OCI-LY3 (cell line): Measurements from ENCODE around the gene RAI1.

Experiments
- H2AFZ ChIP-seq: fragments of 200-600, 300-600 bp; shearing (Covaris generic); 2 replicates; pipeline ENCODE4 v1.6.0; 2014; ENCODE audit warnings: antibody characterized with exemption, low read depth, low read length
- H3K27ac ChIP-seq: fragments of 200-600, 300-600 bp; sonication (generic); 2 replicates; pipeline ENCODE4 v1.5.1; 2014; ENCODE audit warnings: mild to moderate bottlenecking, low read length, moderate library complexity, mixed read lengths
- H3K27me3 ChIP-seq: fragments of 200-600, 300-600 bp; sonication (generic); 2 replicates; pipeline ENCODE4 v1.6.1; 2014; ENCODE audit warnings: low read depth, low read length, mixed read lengths
- H3K36me3 ChIP-seq: fragments of 200-600, 300-600 bp; sonication (generic); replicated peaks from 2 replicates; pipeline ENCODE3; 2014; ENCODE audit warnings: low read depth, low read length, mixed read lengths
- H3K4me1 ChIP-seq: fragments of 300-600, 200-600 bp; sonication (generic); 2 replicates; pipeline ENCODE4 v1.6.1; 2014; ENCODE audit warnings: low read length, mixed read lengths
- H3K4me2 ChIP-seq: fragments of 200-600, 300-600 bp; sonication (generic); 2 replicates; pipeline ENCODE4 v1.6.1; 2014; ENCODE audit warnings: low read length, mixed read lengths
- H3K4me3 ChIP-seq: fragments of 300-600, 200-600 bp; sonication (generic); 2 replicates; pipeline ENCODE4 v1.5.1; 2014; ENCODE audit warnings: antibody characterized with exemption, mild to moderate bottlenecking, low read length, moderate library complexity
- H3K79me2 ChIP-seq: fragments of 300-600, 200-600 bp; shearing (Covaris generic); 2 replicates; pipeline ENCODE4 v1.6.1; 2014; ENCODE audit warnings: mild to moderate bottlenecking, low read length, mixed read lengths
- H3K9ac ChIP-seq: fragments of 300-600, 200-600 bp; shearing (Covaris generic); 2 replicates; pipeline ENCODE4 v1.6.0; 2014; ENCODE audit warnings: mild to moderate bottlenecking, low read length, moderate library complexity
- H3K9me3 ChIP-seq: fragments of 200-600, 300-600 bp; shearing (Covaris generic); 2 replicates; pipeline ENCODE4 v1.6.1; 2014; ENCODE audit warnings: low read length, mixed read lengths; ENCODE audit not compliant: insufficient read depth
- H4K20me1 ChIP-seq: fragments of 200-600, 300-600 bp; sonication (generic); 2 replicates; pipeline ENCODE4 v1.6.1; 2016; ENCODE audit warnings: low read length, mixed read lengths; ENCODE audit not compliant: insufficient read depth
- CTCF ChIP-seq: fragments of 200-600, 300-600 bp; sonication (generic); IDR thresholded peaks from 2 replicates; pipeline ENCODE4 v1.5.1; 2014; ENCODE audit warnings: antibody characterized with exemption, low read length, low read depth
- EZH2phosphoT487 ChIP-seq: fragments of 200-600 bp; shearing (Covaris generic); IDR thresholded peaks from 2 replicates; pipeline ENCODE4 v1.6.1; 2018; ENCODE audit warnings: antibody characterized with exemption, mixed run types, low read depth

Gene RAI1

GRCh38 chr17:17827826-17828621 is 146.8 kb downstream of the RAI1 start:
- Histone ChIP-seq H3K27ac (no peak overlapping the region), H2AFZ (no peak overlapping the region), H3K9me3 (no peaks in the 10 kb centered on the region), H3K79me2 (peaks cover 12% of the 10 kb centered on the region; the same call in 1 of the 2 replicates), H3K36me3 (no peaks in the 10 kb centered on the region), H3K27me3 (no peaks in the 10 kb centered on the region), H3K4me2 (no peak overlapping the region), H4K20me1 (peaks cover 23% of the 10 kb centered on the region; the same call in 1 of the 2 replicates), H3K9ac (no peak overlapping the region), H3K4me1 (peaks cover 16% of the 10 kb centered on the region), H3K4me3 (no peak overlapping the region)
- TF ChIP-seq CTCF (no peak), EZH2phosphoT487 (no peak)

DNA sequence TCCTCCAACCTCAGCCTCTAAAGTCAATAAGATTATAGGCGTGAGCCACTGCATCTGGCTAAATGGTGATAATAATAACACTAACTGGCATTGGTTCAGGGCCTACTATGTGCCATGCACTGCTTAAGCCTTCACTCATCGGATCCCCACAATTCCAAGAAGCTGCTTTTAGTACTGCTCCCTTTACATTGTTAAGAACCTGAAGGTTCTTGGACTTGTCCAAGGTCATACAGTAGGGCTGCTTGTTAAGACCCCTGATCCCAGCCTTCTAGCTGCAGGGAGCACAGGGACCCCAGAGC is 149.0 kb downstream of the RAI1 start:
- peaks cover 24% of the 10 kb centered on the region for H3K79me2 ChIP-seq
- H3K36me3 ChIP-seq, result no peaks in the 10 kb centered on the region
- TF ChIP-seq CTCF (no peak), EZH2phosphoT487 (no peak)
- H3K4me3 ChIP-seq, result no peak overlapping the region
- H3K4me1 ChIP-seq, result peaks cover 17% of the 10 kb centered on the region
- H4K20me1 ChIP-seq, result peaks cover 23% of the 10 kb centered on the region; the same call in 1 of the 2 replicates
- no peak overlapping the region for H3K27ac ChIP-seq
- H2AFZ ChIP-seq, result no peak overlapping the region
- no peaks in the 10 kb centered on the region for H3K9me3 ChIP-seq
- no peak overlapping the region for H3K4me2 ChIP-seq
- no peaks in the 10 kb centered on the region for H3K27me3 ChIP-seq
- H3K9ac ChIP-seq, result no peak overlapping the region

GRCh38 chr17:17830740-17831207 is 149.5 kb downstream of the RAI1 start:
- no peak overlapping the region for H3K27ac ChIP-seq
- H3K4me2 ChIP-seq, result no peak overlapping the region

More at GRCh38 chr17:17830740-17831207, 149.5 kb downstream of the RAI1 start:
- Histone ChIP-seq H3K27me3 (no peaks in the 10 kb centered on the region), H3K36me3 (no peaks in the 10 kb centered on the region), H3K9ac (no peak overlapping the region), H3K4me1 (peaks cover 23% of the 10 kb centered on the region), H4K20me1 (peaks cover 23% of the 10 kb centered on the region; the same call in 1 of the 2 replicates), H3K4me3 (no peak overlapping the region), H2AFZ (no peak overlapping the region), H3K9me3 (no peaks in the 10 kb centered on the region), H3K79me2 (peaks cover 29% of the 10 kb centered on the region)
- no peak for TF ChIP-seq CTCF
- TF ChIP-seq EZH2phosphoT487, result no peak
